Caco-2 (cell line): ENCODE measurements around the gene FGFRL1. TPM values are rescaled to one million over a fixed set of nuclear protein-coding genes. Genes with fewer than 3 reads are reported as not detected.

ENCODE experiments used
- BruUV-seq: library from RNA; stranded (reverse); fragments of 400-500 nt; replicated peaks from 2 replicates; lab custom pipeline; 2021; lab: Mats Ljungman, UMichigan
- CTCF ChIA-PET: fragments of 300-600 bp; sonication (Branson Sonifier 250); formaldehyde crosslinking; loops from one replicate; lab custom pipeline; 2022; ENCODE audit warnings: antibody characterized with exemption; lab: Charles Lee
- POLR2A ChIA-PET: fragments of 300-600 bp; sonication (Branson Sonifier 250); formaldehyde crosslinking; loops from one replicate; lab custom pipeline; 2022; ENCODE audit warnings: antibody characterized with exemption; lab: Charles Lee
- DNase-seq, 2 experiments: peaks; one replicate each; pipeline versions ENCODE4 v3.0.0 to v3.0.0-alpha.2; 2020 to 2022
- H3K27me3 ChIP-seq: replicated peaks from 2 replicates; pipeline ENCODE4 v1.6.0; 2011; ENCODE audit warnings: low read length; ENCODE audit not compliant: control insufficient read depth, insufficient read depth
- H3K36me3 ChIP-seq: 2 replicates; pipeline ENCODE4 v1.5.1; 2011; ENCODE audit warnings: low read length; ENCODE audit not compliant: control insufficient read depth, insufficient read depth
- H3K4me1 ChIP-seq: fragments of 250-450 bp; sonication (Bioruptor Pico); 2 replicates; pipeline ENCODE4 v1.5.1; 2020; ENCODE audit warnings: mild to moderate bottlenecking
- H3K4me3 ChIP-seq: 2 replicates; pipeline ENCODE4 v1.5.1; 2011; ENCODE audit warnings: low read depth, mild to moderate bottlenecking, control low read depth, low read length
- H3K9me3 ChIP-seq: fragments of 250-450 bp; sonication (Bioruptor Pico); 2 replicates; pipeline ENCODE4 v1.5.1; 2020; ENCODE audit warnings: mild to moderate bottlenecking, moderate library complexity
- H3K27ac Mint-ChIP-seq: one replicate; pipeline ENCODE4 v1.8.0; 2022; ENCODE audit warnings: mixed read lengths; ENCODE audit not compliant: unreplicated experiment
- H3K27me3 Mint-ChIP-seq: one replicate; pipeline ENCODE4 v1.8.0; 2022; ENCODE audit warnings: mixed read lengths; ENCODE audit not compliant: insufficient read depth, unreplicated experiment
- H3K36me3 Mint-ChIP-seq: one replicate; pipeline ENCODE4 v1.8.0; 2022; ENCODE audit warnings: mild to moderate bottlenecking, mixed read lengths; ENCODE audit not compliant: insufficient read depth, unreplicated experiment
- H3K4me1 Mint-ChIP-seq: one replicate; pipeline ENCODE4 v1.8.0; 2022; ENCODE audit warnings: low read depth, mixed read lengths; ENCODE audit not compliant: unreplicated experiment
- H3K4me3 Mint-ChIP-seq: one replicate; pipeline ENCODE4 v1.8.0; 2022; ENCODE audit warnings: mild to moderate bottlenecking, moderate library complexity, mixed read lengths; ENCODE audit not compliant: unreplicated experiment
- H3K9me3 Mint-ChIP-seq: one replicate; pipeline ENCODE4 v1.8.0; 2022; ENCODE audit warnings: mixed read lengths; ENCODE audit not compliant: unreplicated experiment
- intact Hi-C: fragments of 100-400 bp; cut with micrococcal nuclease; formaldehyde crosslinking; loops from one replicate; pipeline ENCODE4 v1.10.0; 2022; ENCODE audit not compliant: unreplicated experiment
- total RNA-seq: library from RNA; stranded (reverse); gene quantifications from 2 replicates; pipeline ENCODE4 v1.2.3, GENCODE V29; 2022
- TF ChIP-seq, protein P1 (sequence below), 2 experiments: fragments of 200-600 bp in 1 of 2; IDR thresholded peaks; 1 replicate in 1 of 2; 2 replicates in 1 of 2; pipeline versions ENCODE4 v1.5.1 to v1.8.0; 2011 to 2022; ENCODE audit warnings: antibody characterized with exemption in 1 of 2, control low read depth in 1 of 2, inconsistent platforms in 1 of 2, low read depth in 1 of 2, low read length in 1 of 2, mild to moderate bottlenecking in 1 of 2, moderate library complexity in 1 of 2; ENCODE audit not compliant: insufficient read depth in 1 of 2, severe bottlenecking in 1 of 2, unreplicated experiment in 1 of 2

The FGFRL1 gene
- total RNA-seq, 1 experiment from 2014 or later = 26.0 TPM

- Mint-ChIP-seq H3K4me1 (no peaks in the 10 kb centered on the region), H3K9me3 (no peaks in the 10 kb centered on the region), H3K27me3 (peaks cover 3% of the 10 kb centered on the region), H3K36me3 (peaks cover 31% of the 10 kb centered on the region), H3K27ac (peak overlapping the region; percentile 50), H3K4me3 (peak overlapping the region; percentile 25)
- peaks cover 54% of the 10 kb centered on the region for H3K4me1 ChIP-seq
- BruUV-seq = no TSS peak
- intact Hi-C loops = no loop called here
- no peaks in the 10 kb centered on the region; the same call in 1 of the 2 replicates for H3K36me3 ChIP-seq
- ChIA-PET CTCF (no interaction called here), POLR2A (no interaction called here)
- no peaks in the 10 kb centered on the region for H3K27me3 ChIP-seq
- TF ChIP-seq, protein P1, sequence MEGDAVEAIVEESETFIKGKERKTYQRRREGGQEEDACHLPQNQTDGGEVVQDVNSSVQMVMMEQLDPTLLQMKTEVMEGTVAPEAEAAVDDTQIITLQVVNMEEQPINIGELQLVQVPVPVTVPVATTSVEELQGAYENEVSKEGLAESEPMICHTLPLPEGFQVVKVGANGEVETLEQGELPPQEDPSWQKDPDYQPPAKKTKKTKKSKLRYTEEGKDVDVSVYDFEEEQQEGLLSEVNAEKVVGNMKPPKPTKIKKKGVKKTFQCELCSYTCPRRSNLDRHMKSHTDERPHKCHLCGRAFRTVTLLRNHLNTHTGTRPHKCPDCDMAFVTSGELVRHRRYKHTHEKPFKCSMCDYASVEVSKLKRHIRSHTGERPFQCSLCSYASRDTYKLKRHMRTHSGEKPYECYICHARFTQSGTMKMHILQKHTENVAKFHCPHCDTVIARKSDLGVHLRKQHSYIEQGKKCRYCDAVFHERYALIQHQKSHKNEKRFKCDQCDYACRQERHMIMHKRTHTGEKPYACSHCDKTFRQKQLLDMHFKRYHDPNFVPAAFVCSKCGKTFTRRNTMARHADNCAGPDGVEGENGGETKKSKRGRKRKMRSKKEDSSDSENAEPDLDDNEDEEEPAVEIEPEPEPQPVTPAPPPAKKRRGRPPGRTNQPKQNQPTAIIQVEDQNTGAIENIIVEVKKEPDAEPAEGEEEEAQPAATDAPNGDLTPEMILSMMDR (IDR thresholded peaks at IDR 0.05; ENCODE audit: insufficient read depth in 1 of 2, low read depth in 1 of 2, low read length in 1 of 2, severe bottlenecking in 1 of 2, unreplicated experiment in 1 of 2) = no peak
- no peak overlapping the region for H3K4me3 ChIP-seq
- peak in 1 of 2 experiments; percentile 60 for DNase-seq
- H3K9me3 ChIP-seq = no peaks in the 10 kb centered on the region
Observed at GRCh38 chr4:996030-996996, 15.1 kb upstream of the FGFRL1 start.

- peak overlapping the region; percentile 18 for H3K4me3 Mint-ChIP-seq
- DNase-seq = no peak
- intact Hi-C loops = no loop called here
- Histone ChIP-seq H3K36me3 (no peaks in the 10 kb centered on the region), H3K27me3 (no peaks in the 10 kb centered on the region), H3K9me3 (no peaks in the 10 kb centered on the region), H3K4me1 (peaks cover 48% of the 10 kb centered on the region), H3K4me3 (peak overlapping the region; percentile 46)
- BruUV-seq = no TSS peak
- CTCF ChIA-PET = no interaction called here
- no peak overlapping the region for H3K27ac Mint-ChIP-seq
- TF ChIP-seq, protein P1 (IDR thresholded peaks at IDR 0.05; ENCODE audit: insufficient read depth in 1 of 2, low read depth in 1 of 2, low read length in 1 of 2, severe bottlenecking in 1 of 2, unreplicated experiment in 1 of 2) = no peak
- peaks cover 31% of the 10 kb centered on the region for H3K36me3 Mint-ChIP-seq
- H3K4me1 Mint-ChIP-seq = no peaks in the 10 kb centered on the region
- peaks cover 3% of the 10 kb centered on the region for H3K27me3 Mint-ChIP-seq
- POLR2A ChIA-PET = no interaction called here
- H3K9me3 Mint-ChIP-seq = no peaks in the 10 kb centered on the region
Observed at GRCh38 chr4:996997-997374, 14.4 kb upstream of the FGFRL1 start.

GRCh38 chr4:997375-998071 lies 13.9 kb upstream of the FGFRL1 start:
- Histone ChIP-seq H3K4me3 (peak overlapping the region; percentile 46), H3K36me3 (no peaks in the 10 kb centered on the region), H3K9me3 (no peaks in the 10 kb centered on the region), H3K4me1 (peaks cover 43% of the 10 kb centered on the region), H3K27me3 (no peaks in the 10 kb centered on the region)
- CTCF ChIA-PET = no interaction called here
- intact Hi-C loops = no loop called here
- H3K27me3 Mint-ChIP-seq = peaks cover 6% of the 10 kb centered on the region
- peak overlapping the region; percentile 36 for H3K4me3 Mint-ChIP-seq
- H3K9me3 Mint-ChIP-seq = no peaks in the 10 kb centered on the region
- TF ChIP-seq, protein P1 (IDR thresholded peaks at IDR 0.05; ENCODE audit: insufficient read depth in 1 of 2, low read depth in 1 of 2, low read length in 1 of 2, severe bottlenecking in 1 of 2, unreplicated experiment in 1 of 2) = no peak
- no peaks in the 10 kb centered on the region for H3K4me1 Mint-ChIP-seq
- BruUV-seq = no TSS peak
- H3K36me3 Mint-ChIP-seq = peaks cover 27% of the 10 kb centered on the region
- no peak overlapping the region for H3K27ac Mint-ChIP-seq
- no peak for DNase-seq
- POLR2A ChIA-PET = no interaction called here
